ENCODE measurements around the gene SIRT6. TPM values are rescaled to one million over a fixed set of nuclear protein-coding genes. Genes with fewer than 3 reads are reported as not detected.

Gene SIRT6
- polyA plus RNA-seq, 1 of the 3 experiments (the other 2 are of a cell fraction), result 41.0 TPM

DNA sequence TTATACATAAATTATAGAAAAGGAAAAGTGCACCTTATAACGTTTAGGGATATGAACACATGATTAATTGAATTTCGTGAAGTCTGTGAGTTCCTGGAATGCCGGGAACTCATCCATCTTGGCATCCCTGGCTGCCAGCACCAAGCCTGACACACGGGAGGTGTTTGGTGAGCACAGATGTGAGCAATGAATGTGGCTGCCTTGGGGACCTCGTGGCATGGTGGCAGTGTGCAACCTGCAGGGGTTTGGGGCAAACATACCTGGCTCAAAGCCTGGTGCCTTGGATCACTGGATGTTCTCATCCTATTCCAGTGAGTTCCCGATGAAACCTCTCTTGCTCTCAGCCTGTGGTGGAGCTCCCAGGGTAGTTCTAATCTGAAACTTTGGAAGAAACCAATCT, 48.0 kb downstream of the SIRT6 start:
- 0 out of 2 replicates have a peak overlapping the region, but pooled peaks have one; percentile 11 for H2AFZ ChIP-seq (ENCODE audit: low read depth)

GRCh38 chr19:4130744-4131438, 51.5 kb downstream of the SIRT6 start:
- ChIA-PET CTCF (interaction anchor here (1.2 to 4.7 kb wide), 2 partner anchors 9 to 36 kb away, joined by 3 to 41 read pairs; no protein-coding TSS in a partner anchor), POLR2A (no interaction called here)
- H3K4me2 ChIP-seq, result peak overlapping the region; percentile 65; the same call in 1 of the 2 replicates
- WGBS (ENCODE audit: low lambda C conversion rate), result 31% methylated on average over 8 of the region's 8 CpGs
- H3K27me3 ChIP-seq (ENCODE audit: insufficient read depth), result no peaks in the 10 kb centered on the region
- no peaks in the 10 kb centered on the region for H4K20me1 ChIP-seq (ENCODE audit: insufficient read depth)
- H3K9me2 ChIP-seq, result no peaks in the 10 kb centered on the region
- H3K79me2 ChIP-seq (ENCODE audit: insufficient read depth), result no peaks in the 10 kb centered on the region
- H3K36me3 ChIP-seq (replicated peaks in 1 of 2; ENCODE audit: control insufficient read depth in 1 of 2, insufficient read depth in 2 of 2, low read length in 1 of 2), result no peaks in the 10 kb centered on the region
- peak overlapping the region in 1 of 2 experiments; percentile 69; a peak in 2 of 4 replicates for H3K27ac ChIP-seq (ENCODE audit: low read depth in 2 of 2, low read length in 1 of 2)
- no peak; the same call in 1 of the 2 replicates for TF ChIP-seq TCF12 (IDR thresholded peaks at IDR 0.05)
- peak; percentile 81 for TF ChIP-seq USF1 (IDR thresholded peaks at IDR 0.05; ENCODE audit: borderline replicate concordance, low read depth)
- no peak for TF ChIP-seq SMC3 (IDR thresholded peaks at IDR 0.05; ENCODE audit: low read depth, low read length)
- TF ChIP-seq, protein P1, sequence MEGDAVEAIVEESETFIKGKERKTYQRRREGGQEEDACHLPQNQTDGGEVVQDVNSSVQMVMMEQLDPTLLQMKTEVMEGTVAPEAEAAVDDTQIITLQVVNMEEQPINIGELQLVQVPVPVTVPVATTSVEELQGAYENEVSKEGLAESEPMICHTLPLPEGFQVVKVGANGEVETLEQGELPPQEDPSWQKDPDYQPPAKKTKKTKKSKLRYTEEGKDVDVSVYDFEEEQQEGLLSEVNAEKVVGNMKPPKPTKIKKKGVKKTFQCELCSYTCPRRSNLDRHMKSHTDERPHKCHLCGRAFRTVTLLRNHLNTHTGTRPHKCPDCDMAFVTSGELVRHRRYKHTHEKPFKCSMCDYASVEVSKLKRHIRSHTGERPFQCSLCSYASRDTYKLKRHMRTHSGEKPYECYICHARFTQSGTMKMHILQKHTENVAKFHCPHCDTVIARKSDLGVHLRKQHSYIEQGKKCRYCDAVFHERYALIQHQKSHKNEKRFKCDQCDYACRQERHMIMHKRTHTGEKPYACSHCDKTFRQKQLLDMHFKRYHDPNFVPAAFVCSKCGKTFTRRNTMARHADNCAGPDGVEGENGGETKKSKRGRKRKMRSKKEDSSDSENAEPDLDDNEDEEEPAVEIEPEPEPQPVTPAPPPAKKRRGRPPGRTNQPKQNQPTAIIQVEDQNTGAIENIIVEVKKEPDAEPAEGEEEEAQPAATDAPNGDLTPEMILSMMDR (IDR thresholded peaks at IDR 0.05), result no peak
- no peak for TF ChIP-seq GATA2 (CRISPR knock-in tag; IDR thresholded peaks at IDR 0.05)
- TF ChIP-seq GABPA (IDR thresholded peaks at IDR 0.05; ENCODE audit: low read depth), result no peak
- TF ChIP-seq NFIC (IDR thresholded peaks at IDR 0.05; ENCODE audit: borderline replicate concordance), result no peak
- TF ChIP-seq YY1 (IDR thresholded peaks at IDR 0.05; ENCODE audit: low read depth), result no peak
- TF ChIP-seq, protein P2, sequence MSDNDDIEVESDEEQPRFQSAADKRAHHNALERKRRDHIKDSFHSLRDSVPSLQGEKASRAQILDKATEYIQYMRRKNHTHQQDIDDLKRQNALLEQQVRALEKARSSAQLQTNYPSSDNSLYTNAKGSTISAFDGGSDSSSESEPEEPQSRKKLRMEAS (IDR thresholded peaks at IDR 0.05; ENCODE audit: low read depth), result peak; percentile 54; the same call in 1 of the 2 replicates
- peak; percentile 72 for TF ChIP-seq JUND (IDR thresholded peaks at IDR 0.05)
- peak; percentile 85 for TF ChIP-seq FOSL2 (IDR thresholded peaks at IDR 0.05; ENCODE audit: borderline replicate concordance, low read depth)
- no peak for TF ChIP-seq ELF1 (IDR thresholded peaks at IDR 0.05)
- TF ChIP-seq, protein P3, sequence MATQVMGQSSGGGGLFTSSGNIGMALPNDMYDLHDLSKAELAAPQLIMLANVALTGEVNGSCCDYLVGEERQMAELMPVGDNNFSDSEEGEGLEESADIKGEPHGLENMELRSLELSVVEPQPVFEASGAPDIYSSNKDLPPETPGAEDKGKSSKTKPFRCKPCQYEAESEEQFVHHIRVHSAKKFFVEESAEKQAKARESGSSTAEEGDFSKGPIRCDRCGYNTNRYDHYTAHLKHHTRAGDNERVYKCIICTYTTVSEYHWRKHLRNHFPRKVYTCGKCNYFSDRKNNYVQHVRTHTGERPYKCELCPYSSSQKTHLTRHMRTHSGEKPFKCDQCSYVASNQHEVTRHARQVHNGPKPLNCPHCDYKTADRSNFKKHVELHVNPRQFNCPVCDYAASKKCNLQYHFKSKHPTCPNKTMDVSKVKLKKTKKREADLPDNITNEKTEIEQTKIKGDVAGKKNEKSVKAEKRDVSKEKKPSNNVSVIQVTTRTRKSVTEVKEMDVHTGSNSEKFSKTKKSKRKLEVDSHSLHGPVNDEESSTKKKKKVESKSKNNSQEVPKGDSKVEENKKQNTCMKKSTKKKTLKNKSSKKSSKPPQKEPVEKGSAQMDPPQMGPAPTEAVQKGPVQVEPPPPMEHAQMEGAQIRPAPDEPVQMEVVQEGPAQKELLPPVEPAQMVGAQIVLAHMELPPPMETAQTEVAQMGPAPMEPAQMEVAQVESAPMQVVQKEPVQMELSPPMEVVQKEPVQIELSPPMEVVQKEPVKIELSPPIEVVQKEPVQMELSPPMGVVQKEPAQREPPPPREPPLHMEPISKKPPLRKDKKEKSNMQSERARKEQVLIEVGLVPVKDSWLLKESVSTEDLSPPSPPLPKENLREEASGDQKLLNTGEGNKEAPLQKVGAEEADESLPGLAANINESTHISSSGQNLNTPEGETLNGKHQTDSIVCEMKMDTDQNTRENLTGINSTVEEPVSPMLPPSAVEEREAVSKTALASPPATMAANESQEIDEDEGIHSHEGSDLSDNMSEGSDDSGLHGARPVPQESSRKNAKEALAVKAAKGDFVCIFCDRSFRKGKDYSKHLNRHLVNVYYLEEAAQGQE (IDR thresholded peaks at IDR 0.05; ENCODE audit: low read depth, low read length), result no peak
- TF ChIP-seq EP300 (IDR thresholded peaks at IDR 0.05; ENCODE audit: borderline replicate concordance in 1 of 2, low read depth in 1 of 2, low read length in 1 of 2), result peak in 1 of 2 experiments; percentile 30; a peak in 1 of 4 replicates
- no peak overlapping the region for H3K4me3 ChIP-seq (ENCODE audit: low read depth in 2 of 2, low read length in 1 of 2)
- H3K4me1 ChIP-seq (ENCODE audit: control insufficient read depth in 1 of 2, insufficient read depth in 2 of 2, low read depth in 1 of 2, low read length in 1 of 2), result peaks cover 2 to 11% of the 10 kb centered on the region in 2 experiments; a peak in 2 of 4 replicates
- H3K9me3 ChIP-seq, result no peaks in the 10 kb centered on the region
- H2AFZ ChIP-seq (ENCODE audit: low read depth), result peak overlapping the region; percentile 39; the same call in 1 of the 2 replicates
- H3F3A ChIP-seq (replicated peaks; ENCODE audit: insufficient read depth), result peaks cover 8% of the 10 kb centered on the region
- H3K9ac ChIP-seq, result peak overlapping the region; percentile 5; the same call in 1 of the 2 replicates
- no peak for DNase-seq

More for the DNA sequence above, 48.0 kb downstream of the SIRT6 start:
- Histone ChIP-seq H4K20me1 (ENCODE audit: insufficient read depth) (no peaks in the 10 kb centered on the region), H3K4me1 (ENCODE audit: control insufficient read depth in 1 of 2, insufficient read depth in 2 of 2, low read depth in 1 of 2, low read length in 1 of 2) (peaks cover 2 to 11% of the 10 kb centered on the region in 2 experiments; a peak in 2 of 4 replicates), H3K79me2 (ENCODE audit: insufficient read depth) (no peaks in the 10 kb centered on the region), H3K27me3 (ENCODE audit: insufficient read depth) (no peaks in the 10 kb centered on the region), H3F3A (replicated peaks; ENCODE audit: insufficient read depth) (peaks cover 4% of the 10 kb centered on the region), H3K9me3 (no peaks in the 10 kb centered on the region), H3K4me3 (ENCODE audit: low read depth in 2 of 2, low read length in 1 of 2) (no peak overlapping the region), H3K36me3 (replicated peaks in 1 of 2; ENCODE audit: control insufficient read depth in 1 of 2, insufficient read depth in 2 of 2, low read length in 1 of 2) (no peaks in the 10 kb centered on the region), H3K9ac (no peak overlapping the region), H3K4me2 (no peak overlapping the region), H3K9me2 (no peaks in the 10 kb centered on the region), H3K27ac (ENCODE audit: low read depth in 2 of 2, low read length in 1 of 2) (no peak overlapping the region)
- TF ChIP-seq, protein P4, sequence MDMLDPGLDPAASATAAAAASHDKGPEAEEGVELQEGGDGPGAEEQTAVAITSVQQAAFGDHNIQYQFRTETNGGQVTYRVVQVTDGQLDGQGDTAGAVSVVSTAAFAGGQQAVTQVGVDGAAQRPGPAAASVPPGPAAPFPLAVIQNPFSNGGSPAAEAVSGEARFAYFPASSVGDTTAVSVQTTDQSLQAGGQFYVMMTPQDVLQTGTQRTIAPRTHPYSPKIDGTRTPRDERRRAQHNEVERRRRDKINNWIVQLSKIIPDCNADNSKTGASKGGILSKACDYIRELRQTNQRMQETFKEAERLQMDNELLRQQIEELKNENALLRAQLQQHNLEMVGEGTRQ (IDR thresholded peaks at IDR 0.05; ENCODE audit: borderline replicate concordance, low read depth, low read length), result no peak
- TF ChIP-seq ELF1 (IDR thresholded peaks at IDR 0.05) (no peak), FOXM1 (IDR thresholded peaks at IDR 0.05; ENCODE audit: low read depth) (no peak), RFX5 (IDR thresholded peaks at IDR 0.05; ENCODE audit: low read length) (no peak)
- TF ChIP-seq, protein P5, sequence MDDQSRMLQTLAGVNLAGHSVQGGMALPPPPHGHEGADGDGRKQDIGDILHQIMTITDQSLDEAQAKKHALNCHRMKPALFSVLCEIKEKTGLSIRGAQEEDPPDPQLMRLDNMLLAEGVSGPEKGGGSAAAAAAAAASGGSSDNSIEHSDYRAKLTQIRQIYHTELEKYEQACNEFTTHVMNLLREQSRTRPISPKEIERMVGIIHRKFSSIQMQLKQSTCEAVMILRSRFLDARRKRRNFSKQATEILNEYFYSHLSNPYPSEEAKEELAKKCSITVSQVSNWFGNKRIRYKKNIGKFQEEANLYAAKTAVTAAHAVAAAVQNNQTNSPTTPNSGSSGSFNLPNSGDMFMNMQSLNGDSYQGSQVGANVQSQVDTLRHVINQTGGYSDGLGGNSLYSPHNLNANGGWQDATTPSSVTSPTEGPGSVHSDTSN (IDR thresholded peaks at IDR 0.05), result peak; percentile 22; the same call in 1 of the 2 replicates
- ChIA-PET CTCF (interaction anchor here (0.7 kb wide), 1 partner anchor 70 kb away, joined by 3 read pairs; no protein-coding TSS in a partner anchor), POLR2A (no interaction called here)
- 18% methylated on average over 5 of the region's 6 CpGs for WGBS (ENCODE audit: low lambda C conversion rate)
- no peak for DNase-seq
